NCI-H510A (cell line): ENCODE results near the gene TSNAXIP1.
A peak's percentile ranks its signal among the peaks of the same experiment; 100 is the strongest.

Source experiments
- DNase-seq: peaks from one replicate; lab custom pipeline; 2025; lab: John Stamatoyannopoulos, UW

TSNAXIP1 gene

DNA sequence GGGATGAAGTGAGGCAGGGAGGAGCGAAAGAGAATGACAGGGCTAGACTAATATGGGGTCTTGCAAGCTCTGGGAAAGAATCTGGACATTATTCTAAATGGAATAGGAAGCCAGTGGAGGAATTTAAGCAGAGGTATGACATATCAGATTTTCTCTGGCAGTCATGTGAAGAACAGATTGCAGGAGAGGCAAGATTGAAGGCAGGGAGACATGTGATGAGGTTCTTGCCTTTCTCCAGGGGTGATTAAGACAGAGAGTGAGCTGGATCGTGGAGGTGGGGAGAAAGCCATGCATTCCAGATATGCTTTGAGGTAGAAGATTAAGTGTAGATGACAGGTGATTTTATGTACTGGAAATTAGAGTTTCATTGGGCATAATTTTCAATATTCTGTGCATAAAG lies 31.1 kb downstream of the TSNAXIP1 start:
- no peak for DNase-seq

DNA sequence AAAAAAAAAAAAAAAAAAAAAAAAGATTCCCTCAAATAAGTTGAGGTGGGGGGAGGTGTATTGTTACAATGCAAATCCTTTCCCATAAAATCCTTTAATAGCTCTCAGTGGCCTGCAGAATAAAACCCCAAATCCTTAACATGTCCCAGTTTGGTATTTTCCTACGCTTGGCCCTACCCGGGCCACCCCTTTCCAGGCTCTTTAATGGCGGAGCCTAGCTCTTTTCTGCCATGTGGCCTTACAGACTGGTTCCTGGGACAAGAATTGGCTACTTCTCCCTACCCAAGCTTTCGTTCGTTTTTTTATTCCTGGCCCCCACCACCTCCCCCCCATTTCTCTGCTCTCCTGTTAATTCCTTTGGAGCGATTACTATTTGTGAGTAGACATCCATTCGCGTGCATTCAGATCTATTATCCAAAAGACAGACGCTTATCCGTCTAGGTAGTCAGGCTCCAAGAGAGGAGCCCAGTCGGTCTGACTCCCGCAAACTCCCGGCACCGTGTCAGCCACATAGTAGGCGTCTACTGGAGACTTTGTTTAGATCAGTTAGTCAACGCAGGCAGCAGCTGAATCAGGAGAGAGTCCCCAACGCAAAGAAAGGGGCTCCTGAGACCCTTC lies 34.6 kb downstream of the TSNAXIP1 start:
- no peak for DNase-seq

DNA sequence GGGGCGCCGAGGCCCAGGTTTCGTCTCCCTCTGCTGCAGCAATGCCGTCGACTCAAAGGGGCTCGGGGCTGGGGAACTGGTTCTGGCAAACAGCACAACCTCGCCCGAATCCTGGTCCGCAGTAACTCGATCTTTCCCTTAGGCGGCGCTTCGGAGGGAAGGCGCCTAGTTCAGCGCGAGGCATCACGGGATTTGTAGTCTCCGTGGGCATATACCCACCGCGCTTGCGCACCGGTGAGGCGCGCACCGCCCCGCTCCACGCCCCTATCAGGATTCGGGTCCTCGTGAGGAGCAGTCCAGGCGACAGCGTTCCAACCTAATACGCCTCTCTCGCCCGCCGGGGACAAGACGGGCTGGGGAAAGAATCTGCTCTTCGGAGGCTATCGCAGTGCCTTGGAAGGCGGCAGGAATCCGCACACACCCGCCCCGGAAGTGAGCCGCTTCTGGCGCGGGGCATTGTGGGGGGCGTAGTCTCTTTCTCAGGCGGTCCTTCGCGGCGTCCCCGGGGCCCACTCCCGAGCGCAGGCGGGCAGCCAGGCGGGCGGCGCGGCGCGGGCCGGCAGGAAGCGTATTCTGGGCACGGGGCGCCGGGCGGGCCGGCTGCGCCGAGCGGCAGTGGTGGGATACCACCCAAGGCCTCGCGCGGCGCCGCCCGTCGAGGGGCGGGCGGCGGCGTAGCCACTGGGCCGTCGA lies 35.3 kb downstream of the TSNAXIP1 start, which contains the start of gene THAP11:
THAP11 (plus strand) TSS at position 505 of the 693 bp plus-strand sequence. CDS start 235 bp downstream, outside the sequence.
- peak; percentile 87 for DNase-seq

DNA sequence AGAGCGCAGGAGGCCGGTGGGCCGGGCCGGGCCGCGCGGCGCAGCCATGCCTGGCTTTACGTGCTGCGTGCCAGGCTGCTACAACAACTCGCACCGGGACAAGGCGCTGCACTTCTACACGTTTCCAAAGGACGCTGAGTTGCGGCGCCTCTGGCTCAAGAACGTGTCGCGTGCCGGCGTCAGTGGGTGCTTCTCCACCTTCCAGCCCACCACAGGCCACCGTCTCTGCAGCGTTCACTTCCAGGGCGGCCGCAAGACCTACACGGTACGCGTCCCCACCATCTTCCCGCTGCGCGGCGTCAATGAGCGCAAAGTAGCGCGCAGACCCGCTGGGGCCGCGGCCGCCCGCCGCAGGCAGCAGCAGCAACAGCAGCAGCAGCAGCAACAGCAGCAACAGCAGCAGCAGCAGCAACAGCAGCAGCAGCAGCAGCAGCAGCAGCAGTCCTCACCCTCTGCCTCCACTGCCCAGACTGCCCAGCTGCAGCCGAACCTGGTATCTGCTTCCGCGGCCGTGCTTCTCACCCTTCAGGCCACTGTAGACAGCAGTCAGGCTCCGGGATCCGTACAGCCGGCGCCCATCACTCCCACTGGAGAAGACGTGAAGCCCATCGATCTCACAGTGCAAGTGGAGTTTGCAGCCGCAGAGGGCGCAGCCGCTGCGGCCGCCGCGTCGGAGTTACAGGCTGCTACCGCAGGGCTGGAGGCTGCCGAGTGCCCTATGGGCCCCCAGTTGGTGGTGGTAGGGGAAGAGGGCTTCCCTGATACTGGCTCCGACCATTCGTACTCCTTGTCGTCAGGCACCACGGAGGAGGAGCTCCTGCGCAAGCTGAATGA lies 36.0 kb downstream of the TSNAXIP1 start:
- DNase-seq: peak; percentile 41

DNA sequence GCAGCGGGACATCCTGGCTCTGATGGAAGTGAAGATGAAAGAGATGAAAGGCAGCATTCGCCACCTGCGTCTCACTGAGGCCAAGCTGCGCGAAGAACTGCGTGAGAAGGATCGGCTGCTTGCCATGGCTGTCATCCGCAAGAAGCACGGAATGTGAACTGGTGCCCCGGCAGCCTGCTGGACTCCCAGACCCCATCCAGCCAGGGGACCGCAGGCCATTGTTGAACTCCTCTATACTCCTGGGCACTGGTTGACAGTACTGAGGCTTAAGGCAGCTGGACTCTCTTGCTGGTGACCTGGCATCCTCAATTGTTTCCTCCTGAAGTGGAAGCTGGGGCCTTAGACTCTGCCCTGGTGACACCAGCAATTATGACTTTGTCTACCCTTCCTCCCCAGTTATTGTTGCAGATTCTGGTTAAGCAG lies 36.7 kb downstream of the TSNAXIP1 start:
- no peak for DNase-seq

DNA sequence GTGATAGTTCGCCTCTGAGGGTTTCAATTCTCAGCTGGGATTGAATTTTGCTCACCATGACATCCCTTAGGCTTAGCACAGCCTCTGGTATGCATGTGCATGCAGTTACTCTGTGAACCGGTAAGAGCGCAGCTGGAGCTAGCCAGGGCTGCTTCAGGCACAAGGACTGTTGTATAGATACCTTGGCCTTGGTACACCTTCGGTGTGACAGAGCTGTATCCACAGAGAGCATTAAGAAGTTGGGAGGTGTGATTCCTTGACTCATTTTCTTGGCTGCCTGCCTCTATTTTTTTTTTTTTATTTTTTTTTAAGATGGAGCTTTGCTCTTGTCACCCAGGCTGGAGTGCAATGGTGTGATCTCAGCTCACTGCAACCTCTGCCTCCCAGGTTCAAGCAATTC lies 37.8 kb downstream of the TSNAXIP1 start:
- DNase-seq: no peak

DNA sequence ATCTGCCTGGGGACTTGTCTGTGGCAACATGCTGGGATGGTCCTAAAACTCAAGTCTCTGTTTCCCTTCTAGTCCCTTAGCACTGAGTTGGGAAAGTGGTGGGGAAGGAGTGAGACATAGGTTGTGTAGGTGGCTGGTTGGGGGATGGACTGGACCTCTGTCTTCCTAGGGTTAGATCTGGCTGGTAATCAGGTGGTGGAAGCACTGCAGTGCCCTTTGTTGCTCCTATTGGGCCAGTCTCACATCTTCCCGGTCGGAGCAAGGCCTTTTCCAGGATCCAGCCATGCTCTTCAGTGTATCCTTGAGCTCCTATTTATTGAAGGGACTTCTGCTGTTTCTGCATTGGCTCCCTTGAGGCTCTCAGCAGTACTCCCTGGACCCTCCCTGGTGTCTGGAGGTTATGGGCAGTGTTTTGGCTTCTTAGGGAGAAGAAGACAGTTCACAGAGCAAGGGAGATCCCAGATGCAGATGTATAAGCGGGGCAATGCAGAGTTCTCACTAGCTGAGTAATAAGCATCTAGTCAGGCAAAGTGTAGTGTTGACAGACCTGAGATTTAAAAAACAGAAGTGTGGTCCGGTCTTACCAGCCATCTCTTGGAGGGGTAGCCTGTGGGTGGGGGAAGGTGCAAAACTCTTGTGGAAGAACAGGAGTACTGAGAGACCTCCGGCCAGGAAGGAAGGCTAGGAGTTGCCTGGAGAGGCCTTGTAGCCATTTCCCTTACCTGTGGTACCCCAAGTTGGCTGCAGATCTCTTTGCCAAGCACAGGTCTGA lies 38.8 kb downstream of the TSNAXIP1 start:
- no peak for DNase-seq

DNA sequence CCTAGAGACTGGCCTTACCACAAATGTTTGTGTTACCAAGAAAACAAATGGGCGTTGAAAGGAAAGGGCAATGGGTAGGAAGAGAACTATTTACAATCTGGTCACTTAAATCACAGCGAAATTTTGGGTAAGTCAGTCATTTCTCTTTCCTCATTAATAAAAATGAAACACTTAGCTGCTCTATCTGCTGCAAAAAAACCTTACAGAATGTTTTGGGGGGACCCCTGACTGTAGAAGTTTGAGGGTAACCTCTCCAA lies 39.3 kb downstream of the TSNAXIP1 start:
- DNase-seq: no peak

DNA sequence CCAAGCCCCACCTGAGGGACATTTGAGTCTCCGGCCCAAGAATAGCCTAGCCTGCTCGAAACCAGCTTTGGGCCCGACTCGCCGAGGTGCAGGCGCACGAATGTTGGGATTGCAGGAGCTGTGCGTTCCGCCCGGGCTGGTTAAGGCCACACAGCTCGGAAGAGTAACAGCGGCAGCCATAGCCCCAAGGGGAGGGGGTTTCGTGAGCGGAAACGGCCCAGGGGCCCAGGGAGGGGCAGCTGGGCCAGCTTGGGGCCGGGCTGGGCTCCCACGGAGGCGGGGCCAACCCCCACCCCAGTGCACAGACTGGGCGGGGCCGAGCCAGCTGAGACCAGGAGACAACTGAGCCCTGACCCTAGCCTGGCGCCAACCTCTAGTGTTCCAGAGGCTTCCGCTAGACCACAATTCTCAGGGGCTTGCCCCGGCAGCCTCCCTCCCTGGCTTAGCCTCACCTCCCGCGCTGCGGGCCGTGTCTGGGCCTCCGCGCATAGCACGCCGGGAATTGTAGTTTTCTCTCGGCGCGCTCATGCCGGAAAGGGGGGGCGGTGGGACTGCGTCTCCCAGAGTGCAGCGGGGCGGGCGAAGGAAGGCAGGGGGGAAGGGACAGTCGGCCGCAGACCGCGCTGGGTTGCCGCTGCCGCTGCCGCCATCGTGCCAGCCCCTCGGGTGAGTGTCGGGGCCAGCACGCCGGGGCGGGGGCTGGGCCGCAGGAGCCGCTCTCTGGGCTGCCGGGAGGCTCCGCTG lies 39.8 kb downstream of the TSNAXIP1 start, which contains the start of gene NUTF2:
NUTF2 (plus strand) TSS at position 614 of the 744 bp plus-strand sequence. CDS start 18,198 bp downstream, outside the sequence.
- DNase-seq: peak; percentile 87

DNA sequence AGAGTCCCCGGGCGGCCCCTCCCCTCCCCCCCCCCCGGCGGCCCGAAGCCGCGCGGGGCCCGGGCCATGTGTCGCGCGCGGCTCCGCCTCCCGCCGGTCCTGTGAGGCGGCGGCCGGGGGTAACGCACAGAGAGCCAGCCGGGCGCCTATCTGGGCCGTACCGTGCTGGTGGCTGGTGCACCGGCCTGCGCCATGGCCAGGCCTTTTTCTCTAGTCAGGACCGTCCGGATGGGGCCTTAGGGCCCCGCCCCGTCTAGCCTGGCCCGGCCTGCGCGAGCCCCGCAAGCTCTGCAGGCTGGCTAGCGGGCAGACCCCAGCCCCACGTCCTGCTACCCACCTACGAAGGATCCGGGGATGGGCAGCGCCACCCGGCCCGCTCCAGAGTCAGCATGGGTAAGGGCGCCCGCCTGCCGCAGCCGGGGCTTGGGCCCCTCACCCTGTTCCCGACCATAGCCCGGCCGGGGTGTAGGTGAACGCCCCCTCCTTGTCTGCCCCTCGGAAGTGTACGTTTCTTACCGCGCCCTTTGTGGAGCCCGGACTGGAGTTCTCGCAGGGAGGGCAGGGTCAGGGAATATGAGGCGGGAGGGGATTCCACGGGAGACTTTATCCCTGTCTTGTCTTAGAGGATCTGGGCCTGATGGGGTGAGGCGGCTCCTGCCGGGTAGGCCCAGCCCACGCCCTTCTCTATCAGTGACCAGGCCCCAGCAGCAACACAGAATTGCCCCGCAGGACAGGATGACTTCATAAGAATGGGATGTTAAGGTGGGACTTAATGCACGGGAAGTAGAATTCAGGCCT lies 40.6 kb downstream of the TSNAXIP1 start, which contains the start of gene CENPT:
CENPT (minus strand) TSS at position 630 of the 798 bp plus-strand sequence. CDS start 13,834 bp downstream, outside the sequence.
- DNase-seq: no peak

DNA sequence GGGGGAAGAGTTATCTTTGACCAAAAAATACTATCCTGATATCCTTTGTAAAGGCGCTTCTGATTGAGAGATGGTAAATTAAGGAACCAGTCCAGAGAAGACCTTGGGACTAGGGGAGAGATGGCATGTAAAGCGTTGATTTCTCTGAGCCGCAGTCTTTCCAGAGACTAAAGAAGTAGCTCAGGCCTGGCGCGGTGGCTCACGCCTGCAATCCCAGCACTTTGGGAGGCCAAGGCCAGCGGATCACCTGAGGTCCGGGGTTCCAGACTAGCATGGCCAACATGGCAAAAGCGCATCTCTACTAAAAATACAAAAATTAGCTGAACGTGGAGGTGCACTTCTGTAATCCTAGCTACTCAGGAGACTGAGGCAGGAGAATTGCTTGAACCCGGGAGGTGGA lies 41.4 kb downstream of the TSNAXIP1 start:
- no peak for DNase-seq

DNA sequence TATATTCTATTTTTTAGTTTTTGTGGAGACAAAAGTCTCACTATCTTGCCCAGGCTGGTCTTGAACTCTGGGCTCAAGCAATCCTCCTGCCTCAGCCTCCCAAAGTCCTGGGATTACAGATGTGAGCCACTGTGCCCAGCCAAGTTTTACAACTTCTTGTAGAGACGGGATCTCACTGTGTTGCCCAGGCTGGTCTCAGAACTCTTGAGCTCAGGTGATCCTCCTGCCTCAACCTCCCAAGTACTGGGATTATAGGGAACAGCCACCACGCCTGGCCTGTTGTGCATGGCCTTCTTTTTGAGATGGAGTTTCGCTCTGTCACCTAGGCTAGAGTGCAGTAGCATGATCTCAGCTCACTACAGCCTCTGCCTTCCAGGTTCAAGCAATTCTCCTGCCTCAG lies 47.0 kb downstream of the TSNAXIP1 start:
- DNase-seq: no peak

DNA sequence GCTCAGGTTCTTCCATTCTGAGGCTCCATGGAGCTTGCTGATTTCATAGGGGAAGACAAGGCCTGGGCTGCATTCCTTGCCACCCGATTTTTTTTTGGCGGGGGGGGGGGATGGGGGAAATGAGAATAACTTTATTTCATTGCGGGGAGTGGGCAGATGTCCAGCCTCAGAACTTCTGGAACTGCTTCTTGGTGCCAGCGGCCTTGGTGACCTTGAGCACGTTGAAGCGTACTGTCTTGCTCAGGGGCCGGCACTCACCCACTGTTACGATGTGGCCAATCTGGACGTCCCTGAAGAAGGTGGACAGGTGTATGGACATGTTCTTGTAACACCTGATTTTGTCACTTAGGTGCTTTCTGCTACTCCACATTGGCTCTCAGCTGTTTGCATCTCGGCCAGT lies 49.1 kb downstream of the TSNAXIP1 start:
- DNase-seq: no peak

DNA sequence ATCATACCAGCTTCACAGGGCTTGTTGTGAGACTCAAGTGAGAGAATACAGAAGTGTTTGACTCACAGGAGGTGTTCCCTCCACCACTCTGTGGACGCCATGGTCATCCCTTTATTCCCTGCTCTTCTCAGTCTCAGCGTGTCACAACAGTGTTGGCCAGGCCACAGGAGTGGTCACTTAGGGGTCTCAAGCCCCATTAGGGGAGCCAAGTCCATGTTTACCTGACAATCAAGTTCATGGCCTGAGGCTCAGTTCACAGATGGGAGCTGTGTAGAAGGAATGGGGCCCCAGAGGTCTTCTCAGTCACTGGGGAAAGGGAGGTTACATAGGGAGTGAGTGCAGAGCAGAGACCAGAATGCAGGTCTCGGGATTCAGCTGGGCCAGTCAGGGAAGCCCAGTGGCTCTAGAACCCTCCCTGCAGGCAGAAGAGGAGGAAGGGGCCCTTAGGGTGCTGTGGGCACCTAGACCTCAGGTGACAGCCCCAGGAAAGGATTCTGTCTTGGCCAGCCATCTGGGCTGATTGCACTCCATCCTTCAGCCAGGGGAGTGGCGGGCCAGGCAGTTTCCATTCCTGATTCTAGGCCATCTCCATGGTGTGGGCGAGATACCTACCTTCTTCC lies 50.3 kb downstream of the TSNAXIP1 start:
- no peak for DNase-seq

DNA sequence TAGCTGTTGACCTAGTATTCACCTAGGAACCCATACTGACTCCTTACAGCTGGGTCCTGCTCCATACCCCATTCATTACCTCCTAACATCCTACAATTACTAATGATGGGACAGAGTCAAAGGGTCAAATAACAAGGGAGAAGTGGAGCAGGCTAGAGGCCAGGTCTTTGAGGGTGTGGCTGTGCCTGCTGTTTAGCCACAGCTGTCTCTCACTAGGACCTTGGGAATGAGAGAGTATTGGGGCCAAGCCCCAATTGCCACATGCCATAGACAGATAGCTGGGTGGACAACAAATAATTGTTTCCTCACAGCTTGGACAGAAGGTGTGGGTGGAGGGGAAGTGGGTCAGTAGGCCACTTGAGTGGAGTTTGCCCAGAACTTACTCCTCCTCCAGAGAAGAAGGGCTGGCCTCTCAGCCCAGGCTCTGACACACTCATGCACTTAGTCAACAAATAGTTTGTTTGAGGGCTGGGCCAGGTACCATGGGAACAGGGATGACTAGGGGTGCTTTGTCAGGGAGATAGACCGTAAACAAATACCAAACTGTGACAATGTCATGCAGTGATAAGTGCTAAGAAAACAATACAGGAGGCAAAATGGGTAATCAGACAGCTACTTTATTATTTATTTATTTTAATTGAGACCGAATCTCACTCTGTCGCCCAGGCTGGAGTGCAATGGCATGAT lies 51.0 kb downstream of the TSNAXIP1 start:
- DNase-seq: peak; percentile 67

DNA sequence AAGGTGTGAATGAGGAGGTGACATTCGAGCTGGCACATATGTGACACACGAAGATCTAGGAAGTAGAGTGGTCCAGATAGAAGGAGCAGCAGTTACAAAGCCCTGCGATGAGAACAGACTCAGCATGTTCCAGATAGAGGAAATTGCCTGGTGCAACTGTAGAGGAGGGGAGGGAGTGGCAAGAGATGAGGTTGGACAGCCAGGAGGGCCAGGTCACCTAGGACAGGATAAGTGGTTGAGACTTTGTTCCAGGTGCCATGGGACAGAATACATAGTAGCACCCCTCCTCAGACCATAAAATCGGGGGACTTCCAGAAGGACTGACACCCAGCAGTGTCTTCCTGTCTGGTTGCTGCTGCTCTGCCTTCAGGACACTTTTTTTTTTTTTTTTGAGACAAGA lies 51.8 kb downstream of the TSNAXIP1 start:
- no peak for DNase-seq

DNA sequence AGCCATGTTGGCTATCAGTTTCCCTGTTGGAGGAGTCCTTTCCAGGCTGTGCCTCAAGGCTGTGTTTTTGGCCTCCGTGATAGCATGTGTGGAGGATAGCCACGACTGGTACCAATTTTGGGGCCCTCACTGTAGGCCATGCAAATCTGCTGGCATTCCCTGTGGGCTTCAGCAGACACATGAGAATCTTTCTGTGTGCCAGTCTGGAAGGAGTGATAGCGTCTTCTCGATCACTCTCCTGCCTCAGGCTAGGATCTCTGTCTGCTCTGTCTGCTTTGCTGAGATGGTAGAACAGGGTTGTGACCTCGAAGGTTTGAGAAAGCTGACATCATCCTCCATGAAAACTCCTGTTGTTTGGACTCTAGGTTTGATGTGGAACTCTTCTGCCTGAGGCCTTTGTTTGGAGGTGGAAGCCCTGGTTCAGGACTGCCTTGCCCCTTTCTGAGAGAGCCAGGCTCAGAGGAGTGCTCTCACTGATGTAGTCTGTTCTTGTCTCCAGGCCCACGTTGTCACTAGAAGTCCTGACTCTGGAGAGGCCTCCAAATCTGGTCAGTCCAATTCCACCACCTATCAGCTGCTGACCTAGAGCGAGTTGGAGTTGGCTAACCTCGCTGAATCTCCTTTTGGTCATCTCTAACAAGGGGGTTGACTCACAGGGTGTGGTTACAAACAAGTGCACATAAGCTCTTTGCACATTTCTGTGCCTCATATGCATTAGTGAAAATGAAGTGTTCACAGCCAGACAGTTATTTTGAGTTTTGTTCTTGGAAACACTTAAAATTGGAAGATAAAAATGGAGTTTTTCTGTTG lies 54.1 kb downstream of the TSNAXIP1 start:
- no peak for DNase-seq

DNA sequence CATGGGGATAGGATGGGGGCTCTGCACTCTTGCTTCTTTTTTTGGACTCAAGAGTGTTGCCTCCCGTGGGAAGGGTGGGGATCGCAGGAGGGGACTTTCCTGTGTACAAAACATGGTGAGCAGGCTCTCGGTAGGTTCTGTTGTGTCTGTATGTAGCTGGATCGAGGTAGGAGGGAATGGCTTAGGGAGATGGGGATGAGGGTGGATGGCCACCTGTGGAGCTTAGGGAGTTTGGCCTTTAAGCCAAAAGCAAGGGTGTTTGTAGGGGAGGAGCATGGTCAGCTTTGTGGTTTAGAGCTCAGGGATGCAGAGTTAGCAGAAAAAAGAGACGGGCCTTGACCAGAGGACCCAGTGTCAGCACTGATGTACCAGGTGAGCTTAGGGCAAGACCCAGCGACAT lies 55.2 kb downstream of the TSNAXIP1 start:
- DNase-seq: no peak
